IPS-NIHi7 (cell line): ENCODE results near the gene FBLN5.

Experiments used
- DNase-seq: peaks from one replicate; pipeline ENCODE4 v3.0.0; 2012; ENCODE audit warnings: mixed read lengths; ENCODE audit errors: extremely low spot score

FBLN5 gene

DNA sequence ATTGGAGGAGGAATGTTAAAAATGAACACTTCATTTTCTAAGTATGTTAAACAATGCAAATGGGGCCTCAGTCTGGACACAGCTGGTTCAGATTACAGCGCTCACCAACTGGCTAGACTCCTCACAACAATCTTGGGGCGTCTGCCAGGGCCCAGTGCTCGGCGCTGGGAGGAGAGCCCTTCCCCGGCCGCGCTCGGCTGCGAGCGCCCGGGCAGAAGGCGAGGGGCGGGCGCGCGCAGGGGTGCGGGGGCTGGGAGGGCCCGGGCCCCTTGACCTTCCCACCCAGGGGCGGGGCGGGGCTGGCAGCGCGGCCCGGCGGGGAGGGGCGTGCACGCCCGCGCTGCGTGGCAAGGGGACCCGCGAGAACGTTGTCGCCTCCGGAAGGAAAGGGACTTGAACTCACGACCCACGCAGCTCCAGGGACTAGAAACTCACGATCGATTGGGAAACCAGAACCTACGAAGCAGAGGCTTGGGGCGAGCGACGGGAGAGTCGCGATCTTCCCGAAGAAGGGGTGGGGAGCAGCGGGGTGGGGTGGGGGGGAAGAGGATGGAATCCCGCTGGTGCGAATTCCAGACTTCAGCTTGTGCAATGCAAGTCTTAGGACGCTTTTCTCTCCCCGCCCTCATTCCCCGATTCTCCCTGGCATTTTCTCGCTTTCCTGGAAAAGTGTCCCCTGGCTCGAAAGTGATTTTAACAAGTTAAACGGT, at the start of gene FBLN5:
TSS of gene FBLN5 (minus strand) at position 220 of the 710 bp plus-strand sequence. CDS start 465 bp downstream, outside the sequence.
- peak; percentile 71 for DNase-seq

DNA sequence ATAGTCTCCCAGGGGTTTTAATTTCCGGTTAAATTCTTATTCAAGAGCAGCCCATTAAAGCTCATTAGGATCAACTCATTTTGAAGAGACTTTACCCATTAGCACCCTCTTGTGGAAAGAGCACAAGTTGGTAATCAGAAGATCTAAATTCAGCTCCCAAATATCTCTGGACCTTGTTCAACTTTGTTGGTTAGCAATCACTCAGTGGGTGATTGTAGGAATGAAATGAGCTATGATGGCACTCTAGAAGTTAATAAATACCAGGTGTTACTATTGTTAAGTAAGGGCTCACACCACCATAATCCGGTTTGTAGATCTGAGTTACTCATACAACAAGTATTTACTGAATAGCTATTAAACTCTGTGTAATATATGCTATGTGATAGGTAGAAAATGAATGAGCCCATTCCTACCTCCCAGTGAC, 49.5 kb upstream of the FBLN5 start:
- peak; percentile 36 for DNase-seq

- no peak for DNase-seq
These were observed 39.7 kb upstream of the FBLN5 start for GRCh38 chr14:91987192-91987591.

DNA sequence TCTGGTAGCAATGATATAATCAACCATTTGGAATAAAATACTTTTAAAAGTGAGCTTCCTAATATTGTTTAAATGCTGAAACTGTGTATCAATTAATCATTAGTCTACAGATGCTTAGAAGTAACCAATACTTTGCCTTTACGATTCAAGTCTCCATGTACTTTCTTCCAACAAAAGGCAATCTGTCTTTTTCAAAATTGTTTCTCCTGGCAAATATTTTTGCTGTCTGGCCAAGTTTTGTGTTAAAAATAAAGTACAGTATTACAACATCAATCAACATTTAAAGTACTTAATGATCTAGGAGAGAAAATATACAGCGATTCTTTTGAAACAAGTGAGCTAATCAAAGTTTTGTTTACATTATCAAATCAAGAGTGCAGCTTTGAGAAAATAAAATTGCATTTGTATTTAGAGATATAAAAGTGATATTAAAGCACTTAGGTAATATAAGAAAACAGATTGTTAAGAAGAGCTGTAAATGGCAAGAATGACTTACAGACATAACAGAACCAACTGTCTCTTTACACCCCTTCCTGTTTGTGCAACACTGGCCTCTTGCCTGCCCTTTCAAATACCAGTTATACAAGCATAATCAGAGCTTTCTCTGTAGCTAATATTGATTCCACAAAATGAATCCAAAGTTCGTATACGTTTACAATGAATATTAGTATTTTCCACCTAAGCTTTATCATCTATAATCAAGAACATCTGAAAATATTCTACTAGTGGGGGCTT, 38.2 kb upstream of the FBLN5 start:
- no peak for DNase-seq

GRCh38 chr14:91985008-91985407, 37.5 kb upstream of the FBLN5 start:
- DNase-seq, result no peak

GRCh38 chr14:91983588-91983987, 36.1 kb upstream of the FBLN5 start:
- no peak for DNase-seq

DNA sequence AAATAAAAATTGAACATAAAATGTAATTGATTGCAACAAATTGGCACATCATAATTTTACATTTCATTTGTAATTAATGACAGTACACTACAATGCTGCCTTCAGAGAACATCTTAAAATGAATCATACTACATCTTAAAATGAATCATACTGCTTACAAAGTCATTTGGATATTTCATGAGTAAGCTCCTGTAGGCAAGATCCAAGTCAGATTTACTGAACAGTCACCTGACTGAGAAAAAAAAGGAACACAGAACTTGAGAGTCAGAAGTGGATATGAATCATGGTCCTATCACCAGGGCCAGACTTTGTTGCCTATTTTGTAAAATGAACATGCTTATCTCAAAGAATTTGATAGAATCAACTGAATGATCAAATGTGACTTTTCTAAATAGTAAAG, 32.7 kb upstream of the FBLN5 start:
- no peak for DNase-seq

DNA sequence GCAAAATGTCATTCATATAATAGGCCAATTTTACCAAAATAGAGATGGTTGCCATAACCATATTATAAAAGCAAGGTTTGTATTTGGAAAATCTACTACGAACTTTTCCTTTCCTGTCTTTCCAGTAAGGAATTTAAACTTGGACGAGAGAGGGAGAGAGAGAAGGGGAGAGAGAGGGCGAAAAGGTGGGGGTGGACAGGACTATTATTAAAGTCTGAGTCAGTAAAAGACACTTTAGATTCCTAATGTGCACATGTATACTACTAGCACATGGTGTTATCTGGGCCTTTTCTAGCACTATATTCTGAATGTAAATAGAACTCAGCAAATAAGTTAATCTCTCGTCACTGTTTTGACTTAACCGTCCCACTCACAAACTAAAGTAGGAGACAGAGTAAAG, 30.4 kb upstream of the FBLN5 start:
- no peak for DNase-seq

- no peak for DNase-seq
These were observed 28.3 kb upstream of the FBLN5 start for GRCh38 chr14:91975763-91976162.

DNA sequence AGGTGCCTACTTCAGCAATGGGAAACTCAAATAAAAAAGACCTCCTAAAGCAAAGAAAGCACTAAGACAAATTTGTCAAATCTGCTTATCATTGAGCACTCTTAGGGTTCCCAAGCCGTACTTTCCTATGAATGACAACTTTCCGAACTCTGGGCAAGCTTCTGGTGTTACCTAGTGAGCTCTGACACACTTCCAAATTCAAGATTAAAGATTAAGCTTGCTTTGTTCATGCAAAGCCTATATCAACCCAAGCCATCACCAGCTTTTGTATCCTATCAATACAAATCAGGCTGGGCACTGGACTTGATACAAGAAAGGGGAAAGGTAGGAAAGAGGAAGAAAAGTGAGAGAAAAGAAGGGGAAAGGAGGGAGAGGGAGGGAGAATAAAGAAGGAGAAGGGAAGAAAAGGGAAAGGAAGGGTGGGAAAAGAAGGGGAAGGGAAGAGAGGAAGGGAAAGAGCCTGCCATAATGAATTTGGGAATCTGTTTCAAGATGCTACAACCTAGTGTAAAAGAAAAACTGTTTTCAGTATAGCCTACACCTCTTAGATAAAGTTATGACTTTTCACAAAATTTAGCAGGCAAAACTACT, 23.8 kb upstream of the FBLN5 start:
- DNase-seq, result no peak

DNA sequence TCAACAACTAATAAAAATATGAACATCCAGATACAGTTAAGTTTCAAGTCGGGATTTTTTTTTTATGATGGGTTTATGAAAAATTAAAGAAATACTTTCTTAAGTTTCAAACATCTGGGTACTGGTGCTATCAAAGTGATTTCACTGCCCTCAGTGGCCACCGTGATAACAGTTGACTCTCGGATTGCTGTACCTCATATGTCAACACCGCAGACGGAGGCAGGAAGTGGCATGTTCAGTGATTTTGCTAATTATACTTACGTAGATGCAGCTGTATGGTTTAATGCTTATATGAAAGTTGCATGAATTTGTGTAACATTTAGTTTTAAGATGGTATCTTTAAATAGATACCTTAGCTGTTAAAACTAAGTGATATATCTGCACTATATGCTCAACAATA, 20.8 kb upstream of the FBLN5 start:
- no peak for DNase-seq

DNA sequence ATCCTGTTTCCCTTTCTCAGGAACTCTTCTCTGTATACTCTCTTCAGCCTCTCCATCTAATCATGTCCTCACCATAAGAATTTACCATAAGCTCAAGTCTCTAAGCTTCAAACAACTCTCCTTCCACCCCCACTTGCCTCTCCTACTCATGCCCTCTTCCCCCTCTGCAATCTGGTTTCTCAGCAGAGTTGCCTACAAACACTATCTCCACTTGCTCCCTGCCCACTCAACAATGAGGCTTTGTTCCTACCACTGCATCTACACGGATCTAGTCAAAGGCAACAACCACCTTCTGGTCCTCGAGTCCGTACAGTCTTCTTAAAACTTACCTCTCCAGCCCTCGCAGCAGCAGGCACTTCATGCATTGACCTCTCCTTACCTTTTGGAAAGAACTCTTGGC, 17.2 kb upstream of the FBLN5 start:
- DNase-seq, result no peak

GRCh38 chr14:91964011-91964410, 16.5 kb upstream of the FBLN5 start:
- DNase-seq, result no peak

GRCh38 chr14:91963465-91963864, 16.0 kb upstream of the FBLN5 start:
- no peak for DNase-seq

DNA sequence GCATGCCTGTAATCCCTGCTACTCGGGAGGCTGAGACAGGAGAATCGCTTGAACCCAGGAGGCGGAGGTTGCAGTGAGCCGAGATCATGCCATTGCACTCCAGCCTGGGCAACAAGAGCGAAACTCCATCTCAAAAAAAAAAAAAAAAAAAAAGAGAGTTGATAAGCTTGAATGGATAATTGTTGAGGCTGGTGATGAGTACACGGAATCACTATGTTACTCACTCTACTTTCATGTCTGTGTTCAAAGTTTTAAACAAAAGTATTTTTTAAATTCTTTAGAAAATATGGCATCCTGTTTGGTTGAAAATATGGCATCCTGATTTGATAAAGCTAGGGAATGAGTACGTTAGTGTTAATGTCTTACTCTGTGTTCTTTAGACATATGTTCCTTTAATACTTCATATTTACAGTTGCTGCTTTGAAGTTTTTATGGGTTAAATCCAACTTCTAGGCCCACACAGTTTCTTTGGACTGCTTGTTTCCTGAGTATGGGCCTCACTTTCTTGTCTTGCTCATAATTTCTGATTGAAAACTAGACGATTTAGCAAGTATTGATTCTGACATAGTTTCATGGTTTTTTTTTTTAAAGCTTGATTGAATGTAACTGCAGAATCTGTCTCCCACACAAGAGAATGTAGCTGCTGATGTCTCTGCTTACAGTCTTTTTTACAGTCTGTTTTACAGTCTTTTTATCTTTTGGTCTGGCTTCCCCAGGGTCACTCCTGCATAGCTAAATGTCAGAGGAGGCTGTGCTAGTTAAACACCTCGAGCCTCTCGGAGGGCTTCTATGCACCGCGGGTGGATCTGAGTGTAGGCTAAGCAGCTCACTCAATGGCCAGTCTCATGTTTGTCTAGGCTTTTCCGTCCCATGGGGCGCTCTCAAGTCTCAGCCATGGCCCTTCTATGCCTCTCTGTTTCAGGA, 14.1 kb upstream of the FBLN5 start:
- no peak for DNase-seq

GRCh38 chr14:91957876-91958313, 10.4 kb upstream of the FBLN5 start:
- DNase-seq, result no peak

GRCh38 chr14:91956616-91957015, 9.1 kb upstream of the FBLN5 start:
- DNase-seq, result no peak

DNA sequence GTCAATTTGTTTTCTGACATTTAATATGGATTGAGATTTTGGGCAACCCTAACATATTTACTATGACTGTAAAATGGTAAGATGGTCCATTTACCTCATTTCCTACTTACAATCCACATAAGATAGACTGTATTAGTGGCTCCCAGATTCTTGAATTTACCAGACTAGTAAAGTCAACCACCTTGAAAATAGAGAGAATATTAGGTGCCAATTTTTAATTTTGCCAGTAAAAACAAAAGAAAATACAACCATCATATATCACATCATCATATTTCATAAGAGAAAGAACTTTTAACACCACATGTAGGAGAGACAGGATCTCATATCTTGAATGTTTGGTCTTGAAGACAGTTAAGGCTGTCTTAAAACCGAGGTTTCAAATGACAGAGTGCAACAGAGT, 7.7 kb upstream of the FBLN5 start:
- no peak for DNase-seq

DNA sequence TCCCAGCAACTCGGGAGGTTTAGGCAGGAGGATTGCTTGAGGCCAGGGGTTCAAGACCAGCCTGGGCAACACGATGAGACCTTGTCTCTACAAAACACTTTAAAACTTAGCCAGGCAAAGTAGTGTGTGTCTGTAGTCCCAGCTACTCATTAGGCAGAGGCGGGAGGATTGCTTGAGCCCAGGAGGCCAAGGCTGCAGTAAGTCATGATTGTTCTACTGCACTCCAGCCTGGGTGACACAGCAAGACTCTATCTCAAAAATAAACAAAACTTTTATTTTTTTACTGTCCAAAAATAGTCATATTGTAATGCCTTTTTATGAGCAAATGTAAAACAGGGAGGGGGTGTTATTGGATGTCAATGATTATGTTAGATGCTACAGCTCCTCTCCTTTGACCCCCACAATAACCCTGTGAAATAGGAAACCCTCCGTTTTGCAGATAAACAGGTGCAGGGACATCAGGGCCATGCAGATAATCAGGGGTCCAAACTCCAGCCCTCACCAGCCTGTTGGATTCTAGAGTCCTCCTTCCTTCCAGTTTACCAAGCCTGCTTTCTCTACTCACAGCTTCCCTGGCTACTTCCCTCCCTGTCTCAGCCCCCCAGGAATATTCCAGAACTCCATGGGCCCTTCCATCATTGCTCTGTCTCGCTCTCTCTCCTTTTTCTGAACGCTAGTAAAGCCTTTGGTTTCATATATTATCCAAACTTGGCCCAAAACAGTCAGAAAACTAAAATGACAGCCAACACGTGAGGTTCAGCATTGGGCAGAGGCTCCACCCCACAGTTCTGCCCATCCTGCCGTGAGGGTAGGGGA, 5.9 kb upstream of the FBLN5 start:
- DNase-seq, result no peak

DNA sequence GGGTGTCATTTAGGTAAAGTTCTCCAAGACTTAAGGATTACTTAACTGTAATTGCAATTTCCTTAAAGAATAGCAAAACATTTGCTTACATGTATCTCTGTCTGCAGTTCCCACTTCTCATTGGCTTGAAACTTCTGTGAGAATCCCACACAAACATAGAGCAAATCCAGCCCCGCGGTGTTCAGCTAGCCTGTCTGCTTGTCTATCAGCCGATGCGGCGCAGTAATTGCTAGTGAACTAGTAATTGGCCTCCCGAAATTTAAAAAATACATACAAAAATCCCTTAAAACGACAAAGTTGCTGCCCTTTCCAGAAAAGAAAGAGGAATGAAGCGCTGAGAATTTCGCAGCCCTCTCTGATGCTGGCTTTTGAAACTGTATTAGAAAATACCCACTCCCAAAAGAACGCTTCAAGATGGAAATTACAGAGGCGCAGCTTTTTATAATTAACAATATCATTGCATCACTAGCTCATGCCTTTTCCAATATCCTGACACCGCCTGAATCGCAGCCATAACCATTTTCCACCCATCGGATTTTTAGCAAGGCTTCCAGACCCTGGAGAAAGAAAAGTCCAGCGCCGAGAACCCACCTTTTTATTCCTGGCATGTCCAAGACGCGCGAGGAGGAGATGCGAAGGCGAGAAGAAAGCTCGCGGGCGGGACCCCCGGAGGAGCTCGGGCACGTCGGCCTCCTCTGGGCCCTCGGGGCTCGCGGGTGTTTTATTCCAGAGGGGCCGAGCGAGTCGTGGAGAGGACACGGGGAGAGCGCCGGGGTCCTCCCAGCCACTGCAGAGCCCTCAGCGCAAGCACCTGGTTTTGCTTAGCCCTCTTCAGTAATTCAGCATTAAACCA, 646 bp downstream of the FBLN5 start:
- no peak for DNase-seq
